ENCODE measurements around the gene ACTN4.
"Not testable (repeated sequence)": the region's sequence is repeated elsewhere in the genome, so short reads cannot be mapped to it uniquely, and the experiment has no call there.

The ACTN4 gene

DNA sequence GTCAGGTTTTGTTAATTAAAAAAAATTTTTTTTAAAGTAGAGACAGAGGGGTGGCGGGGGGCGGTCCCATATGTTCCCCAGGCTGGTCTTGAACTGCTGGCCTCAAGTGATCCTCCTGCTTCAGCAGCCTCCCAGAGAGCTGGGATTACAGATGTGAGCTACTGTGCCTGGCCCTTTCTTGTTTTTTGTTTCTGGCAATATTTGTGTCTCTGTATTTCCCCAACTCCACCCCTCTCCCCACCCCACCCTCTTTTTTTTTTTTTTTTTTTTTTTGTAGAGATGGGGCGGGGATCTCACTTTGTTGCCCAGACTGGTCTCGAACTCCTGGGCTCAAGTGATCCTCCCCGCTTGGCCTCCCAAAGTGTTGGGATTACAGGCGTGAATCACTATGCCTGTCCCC lies 97.4 kb downstream of the ACTN4 start:
- TF ChIP-seq, protein P1, sequence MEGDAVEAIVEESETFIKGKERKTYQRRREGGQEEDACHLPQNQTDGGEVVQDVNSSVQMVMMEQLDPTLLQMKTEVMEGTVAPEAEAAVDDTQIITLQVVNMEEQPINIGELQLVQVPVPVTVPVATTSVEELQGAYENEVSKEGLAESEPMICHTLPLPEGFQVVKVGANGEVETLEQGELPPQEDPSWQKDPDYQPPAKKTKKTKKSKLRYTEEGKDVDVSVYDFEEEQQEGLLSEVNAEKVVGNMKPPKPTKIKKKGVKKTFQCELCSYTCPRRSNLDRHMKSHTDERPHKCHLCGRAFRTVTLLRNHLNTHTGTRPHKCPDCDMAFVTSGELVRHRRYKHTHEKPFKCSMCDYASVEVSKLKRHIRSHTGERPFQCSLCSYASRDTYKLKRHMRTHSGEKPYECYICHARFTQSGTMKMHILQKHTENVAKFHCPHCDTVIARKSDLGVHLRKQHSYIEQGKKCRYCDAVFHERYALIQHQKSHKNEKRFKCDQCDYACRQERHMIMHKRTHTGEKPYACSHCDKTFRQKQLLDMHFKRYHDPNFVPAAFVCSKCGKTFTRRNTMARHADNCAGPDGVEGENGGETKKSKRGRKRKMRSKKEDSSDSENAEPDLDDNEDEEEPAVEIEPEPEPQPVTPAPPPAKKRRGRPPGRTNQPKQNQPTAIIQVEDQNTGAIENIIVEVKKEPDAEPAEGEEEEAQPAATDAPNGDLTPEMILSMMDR (IDR thresholded peaks at IDR 0.05; ENCODE audit: extremely low read depth, missing control alignments): no peak
- no peak for DNase-seq (ENCODE audit: low spot score)

DNA sequence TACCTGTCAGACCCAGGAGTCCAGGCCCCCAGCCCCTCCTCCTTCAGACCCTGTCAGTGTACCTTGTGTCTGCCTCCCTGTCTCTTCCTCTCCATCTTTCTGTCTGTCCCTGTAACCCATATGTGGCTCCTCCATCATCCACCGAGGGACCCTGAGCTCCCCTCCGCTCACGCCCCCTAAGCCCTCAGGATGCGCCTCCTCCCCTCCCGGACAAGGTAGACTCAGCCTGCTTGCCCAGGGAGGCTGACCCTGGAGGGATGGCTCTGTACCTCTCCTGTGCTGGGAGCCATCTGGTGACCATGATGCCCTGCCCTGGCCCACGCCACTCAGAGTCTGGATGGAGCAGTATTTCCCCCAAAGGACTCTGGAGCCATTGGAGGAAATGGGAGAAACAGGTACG lies 97.9 kb downstream of the ACTN4 start:
- no peak for DNase-seq (ENCODE audit: low spot score)
- TF ChIP-seq, protein P1 (IDR thresholded peaks at IDR 0.05; ENCODE audit: extremely low read depth, missing control alignments): no peak

DNA sequence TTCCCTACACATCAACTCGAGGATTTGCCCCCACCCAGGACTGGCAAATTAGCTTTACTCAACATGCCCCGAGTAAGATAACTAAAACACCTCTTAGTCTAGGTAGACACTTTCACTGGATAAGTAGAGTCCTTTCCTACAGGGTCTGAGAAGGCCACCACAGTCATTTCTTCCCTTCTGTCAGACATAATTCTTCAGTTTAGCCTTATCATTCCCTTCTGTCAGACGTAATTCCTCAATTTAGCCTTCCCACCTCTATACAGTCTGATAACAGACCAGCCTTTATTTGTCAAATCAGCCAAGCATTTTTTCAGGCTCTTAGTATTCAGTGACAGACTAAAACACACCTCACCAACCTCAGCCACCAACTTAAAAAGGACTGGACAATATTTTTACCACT lies 106.3 kb downstream of the ACTN4 start:
- not testable (repeated sequence) for DNase-seq (ENCODE audit: low spot score)

DNA sequence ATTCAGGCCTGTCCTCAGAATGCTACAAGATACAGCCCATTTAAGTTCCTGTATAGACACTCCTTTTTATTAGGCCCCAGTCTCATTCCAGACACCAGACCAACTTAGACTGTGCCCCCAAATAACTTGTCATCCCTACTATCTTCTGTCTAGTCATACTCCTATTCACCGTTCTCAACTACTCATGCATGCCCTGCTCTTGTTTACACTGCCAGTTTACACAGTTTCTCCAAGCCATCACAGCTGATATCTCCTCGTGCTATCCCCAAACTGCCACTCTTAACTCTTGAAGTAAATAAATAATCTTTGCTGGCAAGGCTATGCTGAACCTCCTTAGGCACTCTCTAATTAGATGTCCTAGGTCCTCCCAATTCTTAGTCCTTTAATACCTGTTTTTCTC lies 106.7 kb downstream of the ACTN4 start:
- not testable (repeated sequence) for DNase-seq (ENCODE audit: low spot score)

DNA sequence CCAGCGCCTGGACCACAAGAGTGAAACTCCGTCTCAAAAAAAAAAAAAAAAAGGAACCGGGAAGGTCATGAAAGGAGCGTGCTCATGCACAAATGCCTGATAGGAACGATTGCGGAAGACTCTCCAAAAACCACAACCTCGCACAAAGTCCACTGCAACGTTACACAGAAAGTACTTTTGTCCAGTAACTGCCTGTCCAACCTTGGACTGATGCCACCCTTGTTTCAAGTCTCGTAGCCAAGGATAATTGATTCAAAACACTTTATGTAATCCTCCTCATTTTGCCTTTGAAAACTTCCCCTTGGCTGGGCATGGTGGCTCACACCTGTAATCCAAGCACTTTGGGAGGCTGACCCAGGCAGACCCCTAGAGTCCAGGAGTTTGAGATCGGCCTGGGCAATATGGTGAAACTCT lies 112.1 kb downstream of the ACTN4 start:
- TF ChIP-seq, protein P1 (IDR thresholded peaks at IDR 0.05; ENCODE audit: extremely low read depth, missing control alignments): no peak
- DNase-seq (ENCODE audit: low spot score): no peak

DNA sequence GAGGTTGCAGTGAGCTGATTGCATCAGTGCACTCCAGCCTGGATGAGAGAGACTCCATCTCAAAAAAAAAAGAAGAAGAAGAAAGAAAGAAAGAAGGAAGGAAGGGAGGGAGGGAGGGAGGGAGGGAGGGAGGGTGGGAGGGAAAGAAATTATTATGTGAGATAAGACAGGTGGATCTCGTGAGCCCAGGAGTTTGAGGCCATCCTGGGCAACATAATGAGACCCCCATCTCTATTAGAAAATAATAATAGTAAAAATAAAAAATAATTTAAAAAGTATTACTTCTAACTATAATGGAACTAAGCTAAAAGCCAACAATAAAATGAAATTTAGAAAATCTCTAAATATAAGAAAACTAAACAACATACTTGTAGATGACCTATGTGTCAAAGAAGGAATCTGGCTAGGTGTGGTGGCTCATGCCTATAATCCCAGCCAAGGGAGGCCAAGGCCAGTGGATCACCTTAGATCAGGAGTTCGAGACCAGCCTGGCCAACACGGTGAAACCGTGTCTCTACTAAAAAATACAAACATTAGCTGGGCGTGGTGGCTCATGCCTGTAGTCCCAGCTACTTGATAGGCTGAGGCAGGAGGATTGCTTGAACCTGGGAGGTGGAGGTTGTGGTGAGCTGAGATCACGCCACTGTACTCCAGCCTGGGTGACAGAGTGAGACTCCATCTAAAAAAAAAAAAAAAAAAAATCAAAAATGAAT lies 113.5 kb downstream of the ACTN4 start:
- DNase-seq (ENCODE audit: low spot score): not testable (repeated sequence)

DNA sequence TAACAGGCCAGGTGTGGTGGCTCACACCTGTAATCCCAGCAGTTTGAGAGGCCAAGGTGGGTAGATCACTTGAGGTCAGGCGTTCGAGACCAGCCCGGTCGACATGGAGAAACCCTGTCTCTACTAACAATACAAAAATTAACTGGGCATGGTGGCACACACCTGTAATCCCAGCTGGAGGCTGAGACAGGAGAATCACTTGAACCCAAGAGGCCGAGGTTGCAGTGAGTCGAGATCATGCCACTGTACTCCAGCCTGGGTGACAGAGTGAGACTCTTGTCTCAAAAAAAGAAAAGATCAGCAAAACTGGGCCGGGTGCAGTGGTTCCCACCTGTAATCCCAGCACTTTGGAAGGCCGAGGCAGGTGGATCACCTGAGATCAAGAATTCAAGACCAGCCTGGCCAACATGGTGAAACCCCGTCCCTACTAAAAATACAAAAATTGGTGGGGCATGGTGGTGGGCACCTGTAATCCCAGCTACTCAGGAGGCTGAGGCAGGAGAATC lies 114.5 kb downstream of the ACTN4 start:
- DNase-seq (ENCODE audit: low spot score): not testable (repeated sequence)

DNA sequence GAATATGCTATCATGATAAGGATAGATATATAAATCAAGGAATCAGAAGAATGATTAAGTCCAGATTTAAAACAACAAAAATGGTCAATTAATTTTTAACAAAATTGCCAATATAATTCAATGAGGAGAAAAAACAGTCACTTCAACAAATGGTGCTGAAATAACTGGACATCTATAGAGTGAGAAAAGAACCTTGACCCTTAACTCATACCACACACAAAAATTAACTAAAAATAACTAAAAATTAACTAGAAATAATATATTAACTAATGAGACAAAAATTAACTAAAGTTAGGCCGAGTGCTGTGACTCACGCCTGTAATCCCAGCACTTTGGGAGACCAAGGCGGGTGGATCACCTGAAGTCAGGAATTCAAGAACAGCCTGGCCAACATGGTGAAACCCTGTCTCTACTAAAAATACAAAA lies 116.4 kb downstream of the ACTN4 start:
- TF ChIP-seq, protein P1 (IDR thresholded peaks at IDR 0.05; ENCODE audit: extremely low read depth, missing control alignments): no peak
- DNase-seq (ENCODE audit: low spot score): no peak

DNA sequence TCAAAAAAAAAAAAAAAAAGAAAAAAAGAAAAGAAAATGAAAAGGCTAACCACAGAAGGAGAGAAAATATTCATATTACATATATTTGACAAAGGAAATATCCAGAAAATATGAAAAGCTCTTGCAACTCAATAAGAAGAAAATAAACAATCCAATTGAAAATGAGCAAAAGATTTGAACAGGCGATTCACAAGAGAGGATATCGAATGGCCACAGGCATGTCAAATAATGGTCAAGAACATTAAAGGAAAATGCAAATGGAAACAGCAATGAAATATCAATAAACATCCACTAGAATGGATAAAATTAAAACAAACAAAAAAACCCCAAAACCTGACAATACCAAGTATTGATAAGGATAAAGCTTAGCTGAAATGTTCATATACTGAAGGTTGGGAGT lies 117.8 kb downstream of the ACTN4 start:
- TF ChIP-seq, protein P1 (IDR thresholded peaks at IDR 0.05; ENCODE audit: extremely low read depth, missing control alignments): no peak
- no peak for DNase-seq (ENCODE audit: low spot score)

Data from GM20000 (cell line).